Measurements from ENCODE around the gene LNPEP.
A peak's percentile ranks its signal among the peaks of the same experiment; 100 is the strongest.

LNPEP gene

DNA sequence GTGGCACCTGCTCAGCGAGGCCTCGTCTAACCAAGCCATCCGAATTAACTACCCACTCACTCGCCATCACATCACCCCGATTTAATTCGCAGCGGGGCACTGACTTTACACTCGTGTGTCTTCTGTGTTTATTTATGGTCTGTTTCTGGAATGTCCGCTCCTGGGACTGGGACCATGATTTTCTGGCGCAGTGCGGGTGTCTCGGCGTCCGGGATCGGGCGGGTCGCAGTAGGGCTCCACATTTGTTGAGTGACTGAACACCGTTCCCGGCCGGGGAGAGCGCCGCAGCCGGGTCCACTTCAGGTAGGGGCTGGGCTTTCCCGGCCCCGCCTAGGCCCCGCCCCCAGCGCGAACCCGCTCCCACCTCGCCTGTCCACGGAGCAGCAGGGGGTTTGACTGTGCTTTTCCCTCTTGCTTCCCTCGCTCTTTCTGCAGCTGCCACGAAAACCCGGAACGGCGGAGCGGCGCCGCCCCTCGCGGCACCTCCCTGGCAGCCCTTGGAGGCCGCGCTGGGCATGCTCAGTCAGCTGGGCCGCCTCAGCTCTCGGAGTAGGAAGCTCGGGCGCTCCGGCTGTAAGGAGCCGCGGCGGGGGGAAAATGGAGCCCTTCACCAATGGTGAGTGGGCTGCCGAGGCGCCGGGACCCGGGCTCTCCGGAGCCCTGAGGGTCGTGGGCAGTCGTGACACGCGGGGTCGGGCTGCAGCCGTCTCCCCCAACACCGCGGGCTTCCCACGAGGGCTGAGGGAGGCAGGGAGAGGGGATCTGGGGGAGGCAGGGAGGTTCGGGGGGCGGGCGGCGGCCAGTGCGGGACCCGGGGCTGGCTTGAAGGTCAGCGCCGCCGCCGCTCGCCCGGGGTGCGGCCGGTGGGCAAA lies at the start of gene LNPEP:
Gene LNPEP, plus strand, starts transcription at position 522 of the 872 bp plus-strand sequence. Its CDS starts 76 bp downstream, at position 598.
- Mint-ChIP-seq H3K4me1 (peaks cover 74% of the 10 kb centered on the region), H3K27me3 (peaks cover 2% of the 10 kb centered on the region), H3K27ac (peak within 1 kb of the TSS; percentile 93), H3K36me3 (ENCODE audit: low read depth) (peaks cover 7% of the 10 kb centered on the region), H3K4me3 (peak within 1 kb of the TSS; percentile 85), H3K9me3 (no peaks in the 10 kb centered on the region)
- ATAC-seq (peak; percentile 70), DNase-seq (peak; percentile 95)

DNA sequence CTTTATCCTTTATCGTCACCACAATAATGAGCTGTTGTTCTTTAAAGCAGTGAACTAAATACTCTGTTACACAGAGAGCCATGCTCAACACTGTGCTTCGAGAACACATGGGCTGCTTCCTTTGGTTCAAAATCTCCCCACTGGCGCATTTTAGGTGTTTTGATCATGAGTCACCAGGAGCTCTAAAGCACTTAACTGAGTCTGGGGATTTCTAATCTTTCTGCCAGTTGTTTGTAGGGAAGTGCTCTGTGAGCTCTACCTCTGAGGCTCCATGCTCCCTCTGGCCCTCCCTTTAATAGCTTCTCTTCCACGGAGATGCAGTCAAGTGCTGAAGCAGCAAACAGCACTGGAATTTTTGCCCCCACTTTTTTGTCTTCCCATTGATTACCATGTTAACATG lies 42.5 kb upstream of the LNPEP start:
- no peaks in the 10 kb centered on the region for H3K9me3 Mint-ChIP-seq
- ATAC-seq, result peak; percentile 76
- H3K27ac Mint-ChIP-seq, result peak overlapping the region; percentile 71
- H3K27me3 Mint-ChIP-seq, result no peaks in the 10 kb centered on the region
- no peak for DNase-seq
- H3K4me3 Mint-ChIP-seq, result no peak overlapping the region
- peaks cover 44% of the 10 kb centered on the region for H3K36me3 Mint-ChIP-seq (ENCODE audit: low read depth)
- peaks cover 50% of the 10 kb centered on the region for H3K4me1 Mint-ChIP-seq

DNA sequence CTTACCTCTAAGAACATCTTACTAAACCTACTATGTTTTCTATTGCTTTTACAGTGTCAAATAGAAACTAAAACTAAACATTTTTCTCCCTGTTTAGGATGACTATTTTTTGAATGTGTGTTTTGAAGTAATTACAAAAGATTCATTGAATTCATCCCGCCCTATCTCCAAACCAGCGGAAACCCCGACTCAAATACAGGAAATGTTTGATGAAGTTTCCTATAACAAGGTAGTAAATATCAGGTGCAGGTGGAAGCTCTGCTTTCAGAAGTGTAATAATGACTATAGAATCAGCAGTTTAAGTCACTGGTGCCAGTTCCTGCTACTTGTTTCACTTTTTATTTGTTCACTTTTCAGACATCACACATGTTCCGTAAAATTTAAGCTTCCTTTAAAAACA lies 39.6 kb upstream of the LNPEP start:
- ATAC-seq (peak; percentile 33), DNase-seq (no peak)
- no peaks in the 10 kb centered on the region for H3K9me3 Mint-ChIP-seq
- H3K27ac Mint-ChIP-seq, result peak overlapping the region; percentile 94
- H3K4me3 Mint-ChIP-seq, result peak overlapping the region; percentile 80
- no peaks in the 10 kb centered on the region for H3K27me3 Mint-ChIP-seq
- peaks cover 53% of the 10 kb centered on the region for H3K36me3 Mint-ChIP-seq (ENCODE audit: low read depth)
- H3K4me1 Mint-ChIP-seq, result peaks cover 54% of the 10 kb centered on the region

DNA sequence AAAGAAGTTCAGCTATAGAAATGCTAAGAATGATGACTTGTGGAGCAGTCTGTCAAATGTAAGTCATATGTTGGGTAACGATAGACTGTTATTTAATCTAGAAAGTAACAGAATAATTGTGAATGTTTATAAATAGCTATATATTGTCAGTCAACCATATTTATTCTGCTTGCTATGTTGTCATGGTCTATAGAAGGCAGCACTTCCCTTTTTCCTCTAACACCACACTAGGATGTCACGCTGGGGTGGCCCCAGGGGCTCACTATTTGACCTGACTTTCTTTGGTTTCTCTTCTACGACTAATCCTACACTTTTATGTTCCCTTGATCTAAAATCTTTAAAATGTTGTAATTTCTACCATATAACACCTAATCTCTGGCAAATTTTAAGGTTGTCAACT lies 39.1 kb upstream of the LNPEP start:
- Mint-ChIP-seq H3K9me3 (no peaks in the 10 kb centered on the region), H3K36me3 (ENCODE audit: low read depth) (peaks cover 58% of the 10 kb centered on the region), H3K27me3 (no peaks in the 10 kb centered on the region), H3K4me1 (peaks cover 58% of the 10 kb centered on the region), H3K4me3 (peak overlapping the region; percentile 80), H3K27ac (peak overlapping the region; percentile 94)
- peak; percentile 34 for DNase-seq
- ATAC-seq, result peak; percentile 83

DNA sequence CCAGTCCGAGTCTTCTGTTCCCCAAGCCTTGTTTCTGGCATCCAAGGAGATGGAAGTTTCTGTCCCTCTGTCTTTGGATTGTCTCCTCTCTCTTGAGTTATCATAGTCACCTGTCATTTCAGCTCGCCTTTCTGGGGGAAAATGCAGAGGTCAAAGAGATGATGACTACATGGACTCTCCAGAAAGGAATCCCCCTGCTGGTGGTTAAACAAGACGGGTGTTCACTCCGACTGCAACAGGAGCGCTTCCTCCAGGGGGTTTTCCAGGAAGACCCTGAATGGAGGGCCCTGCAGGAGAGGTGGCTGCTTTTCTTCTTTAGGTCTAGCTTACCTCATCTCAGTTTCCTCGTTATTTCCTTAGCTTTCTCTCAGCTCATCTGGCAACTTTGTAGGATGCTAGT lies 34.5 kb upstream of the LNPEP start:
- Mint-ChIP-seq H3K36me3 (ENCODE audit: low read depth) (peaks cover 51% of the 10 kb centered on the region), H3K27me3 (no peaks in the 10 kb centered on the region), H3K4me1 (peaks cover 23% of the 10 kb centered on the region), H3K27ac (no peak overlapping the region), H3K4me3 (no peak overlapping the region), H3K9me3 (no peaks in the 10 kb centered on the region)
- ATAC-seq, result peak; percentile 22
- DNase-seq, result no peak

DNA sequence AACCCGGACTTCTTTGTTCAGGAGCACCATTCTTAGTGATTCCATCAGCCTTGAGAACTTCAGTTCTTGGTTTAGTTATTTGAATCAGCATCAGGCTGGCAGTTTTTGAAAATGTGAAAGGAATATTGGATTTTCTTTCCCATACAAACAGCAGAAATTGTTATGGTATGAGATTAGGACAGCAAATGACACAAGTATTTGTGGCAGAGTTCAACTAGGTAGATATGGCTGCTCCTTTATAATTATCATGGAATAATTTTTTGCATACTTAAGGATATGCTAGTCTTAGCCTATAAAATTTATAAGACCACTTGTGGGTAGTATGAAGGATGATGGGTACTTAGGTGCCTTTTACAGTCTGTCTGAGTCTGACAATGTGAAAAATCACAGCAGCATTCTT lies 34.0 kb upstream of the LNPEP start:
- H3K4me3 Mint-ChIP-seq, result no peak overlapping the region
- no peak for DNase-seq
- ATAC-seq, result no peak
- no peaks in the 10 kb centered on the region for H3K27me3 Mint-ChIP-seq
- H3K9me3 Mint-ChIP-seq, result no peaks in the 10 kb centered on the region
- peaks cover 19% of the 10 kb centered on the region for H3K4me1 Mint-ChIP-seq
- H3K27ac Mint-ChIP-seq, result no peak overlapping the region
- peaks cover 51% of the 10 kb centered on the region for H3K36me3 Mint-ChIP-seq (ENCODE audit: low read depth)

DNA sequence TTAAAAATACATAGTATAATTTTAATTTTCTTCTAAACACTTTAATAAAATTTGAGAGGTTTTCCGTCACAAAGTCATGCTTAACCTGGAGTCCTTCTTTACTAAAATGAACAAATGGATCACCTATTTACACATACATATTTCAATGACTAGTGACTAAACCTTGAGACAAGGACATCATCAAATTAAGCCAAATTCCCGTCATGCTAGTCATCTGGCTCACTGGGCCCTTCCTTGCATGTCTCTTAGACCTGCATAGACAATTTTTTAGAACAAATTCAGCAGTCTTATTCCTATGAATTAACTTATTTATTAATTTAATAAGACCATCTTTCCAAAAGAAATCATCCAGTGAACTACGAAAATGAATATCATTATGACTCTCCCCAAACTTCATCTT lies 33.0 kb upstream of the LNPEP start:
- ATAC-seq, result no peak
- peaks cover 47% of the 10 kb centered on the region for H3K36me3 Mint-ChIP-seq (ENCODE audit: low read depth)
- no peak overlapping the region for H3K27ac Mint-ChIP-seq

DNA sequence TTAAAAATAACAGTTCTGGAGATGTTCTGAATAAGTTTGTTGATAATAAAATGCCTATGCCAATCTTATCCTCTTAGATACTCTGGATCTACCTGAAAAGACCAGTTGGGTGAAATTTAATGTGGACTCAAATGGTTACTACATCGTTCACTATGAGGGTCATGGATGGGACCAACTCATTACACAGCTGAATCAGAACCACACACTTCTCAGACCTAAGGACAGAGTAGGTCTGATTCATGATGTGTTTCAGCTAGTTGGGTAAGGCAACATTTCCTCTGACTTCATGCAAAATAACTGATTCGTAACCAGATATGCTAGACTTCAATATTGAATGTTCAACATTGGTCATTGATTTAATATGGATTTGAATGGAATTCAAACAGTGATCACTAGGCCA lies 32.6 kb upstream of the LNPEP start:
- Mint-ChIP-seq H3K9me3 (no peaks in the 10 kb centered on the region), H3K27ac (no peak overlapping the region), H3K4me3 (no peak overlapping the region), H3K36me3 (ENCODE audit: low read depth) (peaks cover 47% of the 10 kb centered on the region), H3K4me1 (peaks cover 13% of the 10 kb centered on the region), H3K27me3 (no peaks in the 10 kb centered on the region)
- DNase-seq (no peak), ATAC-seq (no peak)

More for the DNA sequence above, 33.0 kb upstream of the LNPEP start:
- no peak for DNase-seq
- H3K27me3 Mint-ChIP-seq, result no peaks in the 10 kb centered on the region
- H3K4me3 Mint-ChIP-seq, result no peak overlapping the region
- H3K4me1 Mint-ChIP-seq, result peaks cover 13% of the 10 kb centered on the region
- H3K9me3 Mint-ChIP-seq, result no peaks in the 10 kb centered on the region

DNA sequence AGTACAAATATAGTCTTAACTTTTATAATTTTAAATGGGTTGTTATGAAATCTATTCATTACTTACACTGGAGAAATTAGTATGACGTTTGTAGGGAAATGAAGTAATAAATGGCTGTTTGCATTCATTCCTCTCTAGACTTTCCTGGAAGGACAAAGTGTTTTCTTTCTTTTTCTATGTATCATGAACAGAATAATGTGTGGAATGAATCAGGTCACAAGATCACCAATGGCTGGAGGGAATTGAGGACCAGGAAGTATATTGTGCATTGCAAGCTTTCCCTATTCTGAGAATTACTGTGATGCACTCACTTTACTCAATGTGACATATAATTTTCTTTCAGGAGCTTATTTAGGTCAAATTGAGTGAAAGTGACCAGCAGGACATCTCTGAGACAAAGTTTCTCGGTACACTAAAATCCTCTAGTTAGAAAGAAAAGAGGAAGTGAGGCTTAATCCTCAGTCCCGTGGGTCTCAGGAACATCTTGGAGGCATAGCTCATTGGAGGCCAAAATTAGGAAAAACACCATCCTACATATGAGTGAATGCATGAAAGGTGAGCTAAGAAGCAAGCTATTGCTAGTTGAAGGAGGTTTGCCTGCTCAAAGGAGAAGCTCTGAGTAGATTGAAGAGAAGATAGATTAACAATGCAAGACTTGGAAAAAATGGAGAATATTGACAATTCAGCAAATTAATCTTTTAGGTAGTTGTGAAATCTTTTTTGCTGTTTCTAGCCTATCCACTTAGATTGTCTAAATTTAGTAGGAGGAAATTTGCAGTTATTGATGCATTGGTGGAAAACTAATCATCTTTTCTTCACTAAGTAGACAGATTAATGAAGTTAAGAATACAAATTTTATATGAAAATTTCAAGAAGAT lies 31.6 kb upstream of the LNPEP start:
- Mint-ChIP-seq H3K4me1 (peaks cover 11% of the 10 kb centered on the region), H3K4me3 (no peak overlapping the region), H3K27me3 (no peaks in the 10 kb centered on the region), H3K9me3 (no peaks in the 10 kb centered on the region), H3K27ac (no peak overlapping the region), H3K36me3 (ENCODE audit: low read depth) (peaks cover 46% of the 10 kb centered on the region)
- ATAC-seq (no peak), DNase-seq (no peak)

DNA sequence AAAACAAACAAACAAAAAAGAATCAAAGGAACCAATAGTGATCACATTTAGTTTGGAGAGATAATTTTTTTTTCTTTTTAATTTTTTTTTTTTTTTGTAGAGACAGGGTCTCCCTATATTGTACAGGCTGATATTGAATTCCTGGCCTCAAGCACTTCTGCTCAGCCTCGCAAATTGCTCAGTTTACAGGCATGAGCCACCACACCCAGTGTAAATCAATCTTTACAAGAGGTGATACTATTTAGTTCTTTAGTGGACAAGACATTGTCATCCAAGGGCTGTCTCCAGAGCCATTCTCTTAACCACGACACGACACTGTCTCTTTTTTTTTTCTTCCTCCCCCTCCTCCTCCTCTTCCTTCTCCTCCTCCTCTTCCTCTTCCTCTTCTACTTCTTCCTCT lies 30.0 kb upstream of the LNPEP start:
- H3K9me3 Mint-ChIP-seq, result no peaks in the 10 kb centered on the region
- H3K27ac Mint-ChIP-seq, result no peak overlapping the region
- no peaks in the 10 kb centered on the region for H3K27me3 Mint-ChIP-seq
- no peak overlapping the region for H3K4me3 Mint-ChIP-seq
- ATAC-seq (no peak), DNase-seq (no peak)
- H3K36me3 Mint-ChIP-seq (ENCODE audit: low read depth), result peaks cover 44% of the 10 kb centered on the region
- H3K4me1 Mint-ChIP-seq, result peaks cover 11% of the 10 kb centered on the region

DNA sequence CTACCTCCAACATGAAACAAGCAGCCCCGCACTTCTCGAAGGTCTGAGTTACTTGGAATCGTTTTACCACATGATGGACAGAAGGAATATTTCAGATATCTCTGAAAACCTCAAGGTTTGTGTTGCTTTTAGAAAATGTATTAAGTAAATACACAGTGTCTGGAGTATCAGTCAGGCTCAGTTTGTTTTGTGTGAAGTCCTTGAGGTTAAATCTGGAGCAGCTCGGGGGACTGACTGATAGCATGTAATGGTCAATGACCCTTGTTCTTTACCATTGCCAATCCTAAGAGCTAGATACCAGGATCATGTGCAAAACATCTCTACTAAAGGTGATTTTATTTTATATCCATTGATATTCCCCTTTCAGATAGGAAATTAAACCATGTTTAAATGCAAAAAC lies 26.9 kb upstream of the LNPEP start:
- Mint-ChIP-seq H3K4me1 (peaks cover 5% of the 10 kb centered on the region), H3K27me3 (no peaks in the 10 kb centered on the region), H3K4me3 (no peak overlapping the region), H3K27ac (no peak overlapping the region), H3K36me3 (ENCODE audit: low read depth) (peaks cover 34% of the 10 kb centered on the region), H3K9me3 (no peaks in the 10 kb centered on the region)
- ATAC-seq (no peak), DNase-seq (no peak)

DNA sequence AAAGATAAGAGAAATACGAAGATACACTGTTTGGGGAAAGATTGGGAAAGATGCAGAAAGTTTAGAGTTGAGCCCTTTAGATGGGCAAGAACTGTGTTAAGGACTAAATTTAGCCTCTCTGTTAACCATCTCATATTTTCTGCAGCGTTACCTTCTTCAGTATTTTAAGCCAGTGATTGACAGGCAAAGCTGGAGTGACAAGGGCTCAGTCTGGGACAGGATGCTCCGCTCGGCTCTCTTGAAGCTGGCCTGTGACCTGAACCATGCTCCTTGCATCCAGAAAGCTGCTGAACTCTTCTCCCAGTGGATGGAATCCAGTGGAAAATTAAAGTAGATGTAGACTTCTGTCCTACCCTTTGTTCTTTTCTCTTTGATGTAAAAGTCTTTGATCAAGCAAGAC lies 26.4 kb upstream of the LNPEP start:
- no peak for ATAC-seq
- H3K4me1 Mint-ChIP-seq, result peaks cover 7% of the 10 kb centered on the region

DNA sequence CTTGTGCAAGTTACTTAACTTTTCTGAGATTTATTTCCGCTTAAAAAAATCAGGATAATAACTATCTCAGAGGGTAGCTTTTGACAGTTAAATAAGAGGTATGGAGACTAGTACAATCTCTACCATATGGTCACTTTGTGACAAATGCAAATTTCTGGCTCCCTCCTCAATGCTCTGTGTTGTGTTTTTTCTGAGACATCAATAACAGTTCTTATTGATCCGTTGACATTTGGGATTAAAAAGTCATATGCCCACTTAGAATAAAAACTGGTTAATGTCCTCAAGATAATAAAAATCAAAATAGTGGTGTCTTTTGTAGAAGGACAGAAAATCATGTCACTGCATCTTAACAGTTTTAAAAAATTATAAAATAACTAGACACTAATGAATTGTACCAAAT lies 24.7 kb upstream of the LNPEP start:
- H3K27ac Mint-ChIP-seq, result no peak overlapping the region
- no peak for ATAC-seq
- H3K4me1 Mint-ChIP-seq, result peaks cover 5% of the 10 kb centered on the region
- no peak overlapping the region for H3K4me3 Mint-ChIP-seq
- no peaks in the 10 kb centered on the region for H3K27me3 Mint-ChIP-seq
- peaks cover 34% of the 10 kb centered on the region for H3K36me3 Mint-ChIP-seq (ENCODE audit: low read depth)
- no peaks in the 10 kb centered on the region for H3K9me3 Mint-ChIP-seq
- DNase-seq, result no peak

More for the DNA sequence above, 26.4 kb upstream of the LNPEP start:
- Mint-ChIP-seq H3K9me3 (no peaks in the 10 kb centered on the region), H3K27me3 (no peaks in the 10 kb centered on the region), H3K4me3 (no peak overlapping the region), H3K27ac (no peak overlapping the region), H3K36me3 (ENCODE audit: low read depth) (peaks cover 34% of the 10 kb centered on the region)
- no peak for DNase-seq

DNA sequence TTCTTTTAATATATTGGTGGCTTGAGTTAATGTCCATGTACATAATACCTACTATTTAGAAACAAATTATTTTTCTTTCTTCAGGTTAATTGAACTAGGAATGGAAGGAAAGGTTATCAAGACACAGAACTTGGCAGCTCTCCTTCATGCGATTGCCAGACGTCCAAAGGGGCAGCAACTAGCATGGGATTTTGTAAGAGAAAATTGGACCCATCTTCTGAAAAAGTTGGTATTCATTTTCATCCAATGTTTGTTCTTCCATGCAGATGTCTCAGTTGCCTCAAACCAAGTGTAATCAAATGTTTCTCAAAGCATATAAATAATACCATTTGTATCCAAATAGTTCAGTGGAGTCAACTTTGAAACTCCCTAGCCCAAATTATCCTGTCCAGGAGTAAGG lies 22.6 kb upstream of the LNPEP start:
- no peak for DNase-seq
- ATAC-seq, result no peak
- Mint-ChIP-seq H3K27me3 (no peaks in the 10 kb centered on the region), H3K4me1 (peaks cover 5% of the 10 kb centered on the region), H3K4me3 (no peak overlapping the region), H3K9me3 (no peaks in the 10 kb centered on the region), H3K36me3 (ENCODE audit: low read depth) (peaks cover 41% of the 10 kb centered on the region), H3K27ac (no peak overlapping the region)

DNA sequence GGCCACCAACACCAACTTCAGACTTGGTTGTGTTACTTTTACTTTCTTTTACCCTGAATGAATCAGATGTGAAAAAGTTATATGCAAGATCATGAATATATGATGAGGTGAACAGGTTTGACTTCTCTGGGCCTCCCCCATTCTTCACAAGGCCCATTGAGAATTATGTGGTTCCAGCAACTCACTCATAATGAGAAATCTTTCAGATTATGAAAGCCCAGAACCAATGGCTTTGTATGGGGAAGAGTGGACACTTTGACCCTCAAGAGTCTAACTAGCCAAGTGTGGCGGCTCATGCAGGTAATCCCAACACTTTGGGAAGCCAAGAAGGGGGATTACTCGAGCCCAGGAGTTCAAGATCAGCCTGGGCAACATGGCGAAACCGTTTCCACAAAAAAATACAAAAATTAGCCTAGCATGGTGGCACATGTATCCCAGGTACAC lies 16.1 kb upstream of the LNPEP start:
- no peak overlapping the region for H3K4me3 Mint-ChIP-seq
- no peaks in the 10 kb centered on the region for H3K27me3 Mint-ChIP-seq
- H3K27ac Mint-ChIP-seq, result peak overlapping the region; percentile 70
- H3K36me3 Mint-ChIP-seq (ENCODE audit: low read depth), result peaks cover 32% of the 10 kb centered on the region
- DNase-seq (no peak), ATAC-seq (peak; percentile 91)
- H3K4me1 Mint-ChIP-seq, result peaks cover 45% of the 10 kb centered on the region
- H3K9me3 Mint-ChIP-seq, result no peaks in the 10 kb centered on the region
